ENCODE data around the gene FADS1. TPM values are rescaled to one million over a fixed set of nuclear protein-coding genes. Genes with fewer than 3 reads are reported as not detected.

FADS1 gene
- total RNA-seq, 1 donor from 2014 or later = 248 TPM

DNA sequence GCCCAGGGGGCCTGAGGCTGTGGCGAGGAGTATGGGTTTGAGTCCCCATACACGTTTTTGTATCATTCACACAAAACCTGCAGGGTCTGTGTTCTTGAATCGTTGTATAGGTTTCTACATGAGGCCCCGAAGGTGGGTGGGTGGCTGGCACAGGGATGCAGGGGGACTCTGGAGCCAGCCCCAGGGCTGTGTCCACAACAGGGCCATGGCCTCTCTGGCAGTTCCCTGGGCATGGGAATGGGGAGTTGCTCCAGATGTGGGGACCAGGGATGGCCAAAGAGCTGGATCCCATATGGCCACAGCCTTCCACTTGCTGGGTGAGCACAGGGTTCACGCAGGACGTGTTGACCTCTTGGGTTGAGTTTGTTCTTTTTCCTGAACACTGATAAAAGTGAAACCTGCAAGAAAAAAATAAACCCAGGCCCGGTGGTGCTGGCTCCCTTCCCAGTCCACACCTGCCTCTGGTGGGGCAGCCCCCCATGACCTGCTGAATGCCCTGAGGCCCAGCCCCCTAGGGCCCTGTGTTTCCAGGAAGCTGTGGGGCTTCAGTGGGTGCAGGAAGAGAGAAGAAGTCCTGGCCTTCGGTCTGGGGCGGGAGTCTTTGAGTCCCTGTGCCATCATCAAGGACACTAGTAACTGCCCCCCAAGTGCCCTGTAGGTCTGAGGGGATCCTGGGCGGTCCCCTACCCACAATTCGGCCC is 48.3 kb downstream of the FADS1 start:
- no peak for DNase-seq (ENCODE audit: low read depth, low spot score)
- H3K4me1 Mint-ChIP-seq = peaks cover 8% of the 10 kb centered on the region
- H3K4me3 Mint-ChIP-seq = no peak overlapping the region
- no peaks in the 10 kb centered on the region for H3K27me3 Mint-ChIP-seq (ENCODE audit: low read depth)
- TF ChIP-seq, protein P1, sequence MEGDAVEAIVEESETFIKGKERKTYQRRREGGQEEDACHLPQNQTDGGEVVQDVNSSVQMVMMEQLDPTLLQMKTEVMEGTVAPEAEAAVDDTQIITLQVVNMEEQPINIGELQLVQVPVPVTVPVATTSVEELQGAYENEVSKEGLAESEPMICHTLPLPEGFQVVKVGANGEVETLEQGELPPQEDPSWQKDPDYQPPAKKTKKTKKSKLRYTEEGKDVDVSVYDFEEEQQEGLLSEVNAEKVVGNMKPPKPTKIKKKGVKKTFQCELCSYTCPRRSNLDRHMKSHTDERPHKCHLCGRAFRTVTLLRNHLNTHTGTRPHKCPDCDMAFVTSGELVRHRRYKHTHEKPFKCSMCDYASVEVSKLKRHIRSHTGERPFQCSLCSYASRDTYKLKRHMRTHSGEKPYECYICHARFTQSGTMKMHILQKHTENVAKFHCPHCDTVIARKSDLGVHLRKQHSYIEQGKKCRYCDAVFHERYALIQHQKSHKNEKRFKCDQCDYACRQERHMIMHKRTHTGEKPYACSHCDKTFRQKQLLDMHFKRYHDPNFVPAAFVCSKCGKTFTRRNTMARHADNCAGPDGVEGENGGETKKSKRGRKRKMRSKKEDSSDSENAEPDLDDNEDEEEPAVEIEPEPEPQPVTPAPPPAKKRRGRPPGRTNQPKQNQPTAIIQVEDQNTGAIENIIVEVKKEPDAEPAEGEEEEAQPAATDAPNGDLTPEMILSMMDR (conservative IDR thresholded peaks at IDR 0.05) = no peak
- no peak overlapping the region for H3K27ac Mint-ChIP-seq (ENCODE audit: unreplicated experiment)
- no peaks in the 10 kb centered on the region for H3K9me3 Mint-ChIP-seq
- no peaks in the 10 kb centered on the region for H3K36me3 Mint-ChIP-seq (ENCODE audit: low read depth)

DNA sequence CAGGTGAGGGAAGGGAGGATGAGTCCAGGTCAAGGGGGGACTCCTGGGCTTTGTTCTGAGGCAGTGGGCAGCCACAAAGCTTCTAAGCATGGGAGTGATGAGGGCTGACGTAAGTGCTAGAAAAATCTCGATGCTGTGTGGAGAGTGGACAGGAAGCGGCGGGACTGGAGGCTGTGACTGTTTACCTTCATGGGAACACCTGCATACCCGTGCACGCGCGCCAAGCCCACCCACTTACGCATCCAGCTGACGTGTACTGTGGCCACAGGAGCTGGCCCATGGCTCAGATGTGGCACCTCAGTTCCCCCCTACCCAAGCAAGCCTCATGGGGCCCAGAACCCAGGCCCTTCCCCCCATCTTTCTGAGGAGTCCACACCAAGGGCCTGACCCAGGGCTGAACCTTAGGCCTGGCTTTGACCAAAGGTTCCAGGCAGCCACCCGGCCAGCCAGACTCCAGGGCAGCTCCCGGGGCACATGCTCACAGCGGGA is 50.4 kb downstream of the FADS1 start:
- no peak overlapping the region for H3K27ac Mint-ChIP-seq (ENCODE audit: unreplicated experiment)
- no peak overlapping the region for H3K4me3 Mint-ChIP-seq
- peaks cover 14% of the 10 kb centered on the region for H3K4me1 Mint-ChIP-seq
- no peaks in the 10 kb centered on the region for H3K36me3 Mint-ChIP-seq (ENCODE audit: low read depth)
- H3K9me3 Mint-ChIP-seq = no peaks in the 10 kb centered on the region
- TF ChIP-seq, protein P1 (conservative IDR thresholded peaks at IDR 0.05) = no peak
- peaks cover 12% of the 10 kb centered on the region for H3K27me3 Mint-ChIP-seq (ENCODE audit: low read depth)
- no peak for DNase-seq (ENCODE audit: low read depth, low spot score)

DNA sequence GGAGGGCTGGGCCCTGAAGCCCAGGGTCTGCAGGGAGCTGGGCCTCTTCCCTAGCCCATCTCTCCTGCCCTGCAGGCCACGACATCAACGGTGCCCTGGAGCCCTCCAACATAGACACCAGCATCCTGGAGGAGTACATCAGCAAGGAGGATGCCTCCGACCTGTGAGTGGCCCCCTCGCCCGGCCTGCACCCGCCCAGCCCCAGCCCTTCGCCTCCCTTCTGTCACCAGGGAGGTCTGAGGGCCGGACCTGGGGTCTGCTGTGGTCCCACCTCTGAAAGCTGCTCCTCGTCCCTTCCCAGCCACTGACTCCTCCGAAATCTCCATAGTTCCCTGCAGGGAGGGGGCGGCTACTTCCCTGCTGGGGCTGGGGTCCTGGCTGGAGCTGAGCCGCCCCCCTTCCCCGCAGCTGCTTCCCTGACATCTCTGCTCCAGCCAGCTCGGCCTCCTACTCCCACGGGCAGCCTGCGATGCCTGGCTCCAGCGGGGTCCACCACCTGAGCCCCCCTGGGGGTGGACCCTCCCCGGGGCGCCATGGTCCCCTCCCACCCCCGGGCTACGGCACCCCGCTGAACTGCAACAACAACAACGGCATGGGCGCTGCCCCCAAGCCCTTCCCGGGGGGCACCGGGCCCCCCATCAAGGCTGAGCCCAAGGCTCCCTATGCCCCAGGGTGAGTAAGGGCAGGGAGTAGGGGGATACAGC is 51.1 kb downstream of the FADS1 start:
- TF ChIP-seq, protein P1 (conservative IDR thresholded peaks at IDR 0.05) = no peak
- Mint-ChIP-seq H3K27ac (ENCODE audit: unreplicated experiment) (no peak overlapping the region), H3K27me3 (ENCODE audit: low read depth) (peaks cover 12% of the 10 kb centered on the region), H3K36me3 (ENCODE audit: low read depth) (no peaks in the 10 kb centered on the region), H3K4me3 (no peak overlapping the region), H3K9me3 (no peaks in the 10 kb centered on the region), H3K4me1 (peaks cover 10% of the 10 kb centered on the region)
- no peak for DNase-seq (ENCODE audit: low read depth, low spot score)

DNA sequence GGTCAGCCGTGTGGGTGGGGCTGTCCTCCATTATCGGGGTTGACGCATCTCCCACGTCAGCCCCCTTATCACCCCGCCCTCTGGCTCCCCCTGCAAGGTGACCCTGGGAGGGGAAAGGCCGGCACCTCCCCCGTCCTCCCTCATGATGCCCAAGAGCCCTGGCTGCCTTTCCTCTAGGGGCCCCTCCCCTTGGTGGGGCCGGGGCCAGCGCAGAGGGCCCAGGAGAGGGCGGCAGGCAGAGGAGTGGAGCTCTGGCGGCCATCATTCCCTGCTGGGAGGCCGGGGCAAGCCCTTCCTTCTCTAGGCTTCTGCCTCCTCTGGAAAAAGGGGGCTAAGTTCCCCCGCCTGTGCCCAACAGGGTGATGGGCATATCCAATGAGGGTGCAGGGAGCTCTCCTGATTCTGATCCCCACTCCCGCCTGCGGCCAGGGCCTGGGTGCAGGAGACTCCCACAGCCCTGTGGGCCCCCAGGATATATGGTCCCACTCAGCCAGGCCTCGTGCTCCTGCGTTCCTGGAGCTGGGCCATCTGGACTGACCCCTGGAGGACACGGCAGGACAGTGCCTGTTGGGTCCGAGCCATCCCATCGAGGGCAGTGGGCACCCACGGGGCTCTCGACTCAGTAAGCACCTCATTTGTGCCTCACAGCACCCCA is 52.1 kb downstream of the FADS1 start:
- H3K4me1 Mint-ChIP-seq = peaks cover 10% of the 10 kb centered on the region

DNA sequence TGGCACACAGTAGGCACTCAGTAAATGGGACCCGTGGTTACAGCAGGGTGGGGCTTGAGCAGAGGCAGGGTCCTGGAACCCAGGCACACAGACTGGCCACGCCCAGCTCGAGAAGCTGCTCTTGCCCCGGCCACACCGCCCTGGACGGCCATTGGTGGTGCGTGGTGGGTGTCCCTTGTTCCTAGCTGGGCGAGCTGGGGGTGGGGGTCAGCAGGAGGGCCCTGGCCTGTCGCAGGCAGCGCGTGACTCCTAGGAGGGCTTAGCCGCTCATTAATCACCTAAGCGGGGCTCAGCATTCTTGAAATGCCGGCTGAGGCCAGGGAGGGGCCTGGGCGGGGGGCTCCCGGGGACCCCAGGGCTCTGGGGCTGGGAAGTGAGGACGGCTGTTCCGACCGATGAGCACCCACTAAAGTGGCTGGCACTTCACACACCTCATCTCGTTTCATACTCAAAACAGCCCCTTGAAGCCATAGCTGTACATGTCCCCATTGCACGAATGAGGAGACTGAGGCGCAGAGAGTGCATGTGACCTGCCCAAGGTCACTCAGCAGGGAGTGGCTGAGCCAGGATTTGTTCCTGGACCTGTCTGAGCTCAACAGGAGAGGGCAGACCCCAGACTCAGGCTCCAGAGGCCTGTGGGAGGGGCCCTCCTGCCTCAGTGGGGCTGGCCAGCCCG is 52.7 kb downstream of the FADS1 start:
- TF ChIP-seq, protein P1 (conservative IDR thresholded peaks at IDR 0.05) = no peak
- Mint-ChIP-seq H3K4me3 (no peak overlapping the region), H3K36me3 (ENCODE audit: low read depth) (no peaks in the 10 kb centered on the region), H3K27ac (ENCODE audit: unreplicated experiment) (no peak overlapping the region), H3K9me3 (no peaks in the 10 kb centered on the region), H3K27me3 (ENCODE audit: low read depth) (peaks cover 19% of the 10 kb centered on the region), H3K4me1 (peaks cover 10% of the 10 kb centered on the region)
- no peak for DNase-seq (ENCODE audit: low read depth, low spot score)

More for the DNA sequence above, 52.1 kb downstream of the FADS1 start:
- no peaks in the 10 kb centered on the region for H3K9me3 Mint-ChIP-seq
- no peak overlapping the region for H3K4me3 Mint-ChIP-seq
- no peak overlapping the region for H3K27ac Mint-ChIP-seq (ENCODE audit: unreplicated experiment)
- DNase-seq (ENCODE audit: low read depth, low spot score) = no peak
- peaks cover 13% of the 10 kb centered on the region for H3K27me3 Mint-ChIP-seq (ENCODE audit: low read depth)
- TF ChIP-seq, protein P1 (conservative IDR thresholded peaks at IDR 0.05) = no peak
- H3K36me3 Mint-ChIP-seq (ENCODE audit: low read depth) = no peaks in the 10 kb centered on the region

All from neural crest cell (in vitro differentiated cells).